Measurements from ENCODE around the gene ANKFN1. TPM values are rescaled to one million over a fixed set of nuclear protein-coding genes. Genes with fewer than 3 reads are reported as not detected.

The ANKFN1 gene
- total and polyA plus RNA-seq, 8 donors = 0.05 to 0.20 (median 0.12) TPM; not detected in 4

DNA sequence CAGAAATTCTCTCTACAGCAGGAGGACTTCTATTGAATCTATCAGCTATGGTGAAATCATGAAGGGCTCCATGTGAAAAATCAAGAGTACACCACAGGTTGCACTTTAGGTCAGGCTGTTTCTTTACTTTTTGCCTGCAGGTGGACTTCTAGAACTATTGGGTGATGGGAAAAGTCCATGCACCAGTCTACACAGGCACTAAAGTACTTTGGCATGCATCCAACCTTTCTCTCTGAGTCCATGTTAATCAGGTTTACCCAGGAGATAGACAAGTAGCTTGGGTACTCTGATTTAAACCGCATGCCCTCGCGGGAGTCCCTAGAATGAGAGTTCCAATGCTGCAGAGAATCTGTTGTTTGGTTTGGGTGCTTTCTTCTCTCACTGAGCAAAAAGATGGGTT, 9.1 kb upstream of the ANKFN1 start:
- 20 to 37% methylated on average over 3 of the region's 3 CpGs for WGBS, 2 donors
- no peaks in the 10 kb centered on the region for H3K9me3 ChIP-seq
- H3K27ac ChIP-seq = no peak overlapping the region
- no peak for DNase-seq
- no peak overlapping the region for H3K4me3 ChIP-seq
- TF ChIP-seq, protein P1, sequence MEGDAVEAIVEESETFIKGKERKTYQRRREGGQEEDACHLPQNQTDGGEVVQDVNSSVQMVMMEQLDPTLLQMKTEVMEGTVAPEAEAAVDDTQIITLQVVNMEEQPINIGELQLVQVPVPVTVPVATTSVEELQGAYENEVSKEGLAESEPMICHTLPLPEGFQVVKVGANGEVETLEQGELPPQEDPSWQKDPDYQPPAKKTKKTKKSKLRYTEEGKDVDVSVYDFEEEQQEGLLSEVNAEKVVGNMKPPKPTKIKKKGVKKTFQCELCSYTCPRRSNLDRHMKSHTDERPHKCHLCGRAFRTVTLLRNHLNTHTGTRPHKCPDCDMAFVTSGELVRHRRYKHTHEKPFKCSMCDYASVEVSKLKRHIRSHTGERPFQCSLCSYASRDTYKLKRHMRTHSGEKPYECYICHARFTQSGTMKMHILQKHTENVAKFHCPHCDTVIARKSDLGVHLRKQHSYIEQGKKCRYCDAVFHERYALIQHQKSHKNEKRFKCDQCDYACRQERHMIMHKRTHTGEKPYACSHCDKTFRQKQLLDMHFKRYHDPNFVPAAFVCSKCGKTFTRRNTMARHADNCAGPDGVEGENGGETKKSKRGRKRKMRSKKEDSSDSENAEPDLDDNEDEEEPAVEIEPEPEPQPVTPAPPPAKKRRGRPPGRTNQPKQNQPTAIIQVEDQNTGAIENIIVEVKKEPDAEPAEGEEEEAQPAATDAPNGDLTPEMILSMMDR (IDR thresholded peaks at IDR 0.05) = no peak
- no peak for ATAC-seq
- no peak for FAIRE-seq
- intact Hi-C loops (cut with DNase I) = no loop called here
- H3K4me1 ChIP-seq = no peaks in the 10 kb centered on the region
- H3K36me3 ChIP-seq = no peaks in the 10 kb centered on the region
- no peaks in the 10 kb centered on the region for H3K27me3 ChIP-seq

DNA sequence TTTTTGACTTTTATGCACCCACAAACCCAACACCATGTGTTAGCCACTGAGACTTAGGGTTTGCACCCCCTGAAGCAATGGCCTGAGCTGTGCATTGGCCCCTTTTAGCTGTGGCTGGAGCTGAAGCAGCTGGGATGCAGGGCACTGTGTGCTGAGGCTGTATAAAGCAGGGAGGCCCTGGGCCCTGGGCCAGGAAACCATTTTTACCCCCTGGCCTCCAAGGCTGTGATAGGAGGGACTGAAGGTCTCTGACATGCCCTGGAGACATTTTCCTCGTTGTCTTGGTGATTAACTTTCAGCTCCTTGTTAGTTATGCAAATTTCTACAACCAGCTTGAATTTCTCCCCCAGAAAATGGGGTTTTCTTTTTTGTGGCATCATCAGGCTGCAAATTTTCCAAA, 6.7 kb upstream of the ANKFN1 start:
- DNase-seq (no peak), FAIRE-seq (no peak), ATAC-seq (no peak)
- H3K4me3 ChIP-seq = no peak overlapping the region
- TF ChIP-seq, protein P1 (IDR thresholded peaks at IDR 0.05) = no peak
- H3K27me3 ChIP-seq = no peaks in the 10 kb centered on the region
- H3K4me1 ChIP-seq = no peaks in the 10 kb centered on the region
- no peaks in the 10 kb centered on the region for H3K36me3 ChIP-seq
- WGBS, 2 donors = 50 to 74% methylated on average over 1 of the region's 1 CpG
- H3K27ac ChIP-seq = no peak overlapping the region
- H3K9me3 ChIP-seq = no peaks in the 10 kb centered on the region
- intact Hi-C loops (cut with DNase I) = no loop called here

DNA sequence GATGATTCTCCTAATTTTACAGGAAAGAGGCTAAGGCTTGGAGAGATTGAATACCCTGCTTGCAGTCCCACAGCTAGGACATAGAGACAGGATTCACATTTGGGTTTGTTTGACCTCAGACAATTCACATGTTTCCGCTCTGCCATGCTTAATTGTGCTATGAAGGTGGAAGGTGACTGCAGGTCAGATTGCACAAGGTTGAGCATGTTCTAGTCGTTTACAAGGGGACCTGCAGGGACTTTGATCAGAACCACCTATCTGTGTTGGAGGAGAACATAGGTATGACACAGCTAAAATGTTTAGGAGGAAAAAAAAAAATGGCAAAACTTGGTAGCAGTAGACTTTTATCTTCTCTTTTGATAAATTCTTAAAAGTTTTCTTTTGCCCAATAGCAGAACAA, 4.9 kb upstream of the ANKFN1 start:
- no peak for FAIRE-seq
- no peaks in the 10 kb centered on the region for H3K9me3 ChIP-seq
- no peak for DNase-seq
- no peaks in the 10 kb centered on the region for H3K4me1 ChIP-seq
- no peak for ATAC-seq
- intact Hi-C loops (cut with DNase I) = no loop called here
- no peaks in the 10 kb centered on the region for H3K36me3 ChIP-seq
- TF ChIP-seq, protein P1 (IDR thresholded peaks at IDR 0.05) = no peak
- 53 to 56% methylated on average over 2 of the region's 2 CpGs for WGBS, 2 donors
- H3K27ac ChIP-seq = no peak overlapping the region
- H3K4me3 ChIP-seq = no peak overlapping the region
- H3K27me3 ChIP-seq = no peaks in the 10 kb centered on the region

DNA sequence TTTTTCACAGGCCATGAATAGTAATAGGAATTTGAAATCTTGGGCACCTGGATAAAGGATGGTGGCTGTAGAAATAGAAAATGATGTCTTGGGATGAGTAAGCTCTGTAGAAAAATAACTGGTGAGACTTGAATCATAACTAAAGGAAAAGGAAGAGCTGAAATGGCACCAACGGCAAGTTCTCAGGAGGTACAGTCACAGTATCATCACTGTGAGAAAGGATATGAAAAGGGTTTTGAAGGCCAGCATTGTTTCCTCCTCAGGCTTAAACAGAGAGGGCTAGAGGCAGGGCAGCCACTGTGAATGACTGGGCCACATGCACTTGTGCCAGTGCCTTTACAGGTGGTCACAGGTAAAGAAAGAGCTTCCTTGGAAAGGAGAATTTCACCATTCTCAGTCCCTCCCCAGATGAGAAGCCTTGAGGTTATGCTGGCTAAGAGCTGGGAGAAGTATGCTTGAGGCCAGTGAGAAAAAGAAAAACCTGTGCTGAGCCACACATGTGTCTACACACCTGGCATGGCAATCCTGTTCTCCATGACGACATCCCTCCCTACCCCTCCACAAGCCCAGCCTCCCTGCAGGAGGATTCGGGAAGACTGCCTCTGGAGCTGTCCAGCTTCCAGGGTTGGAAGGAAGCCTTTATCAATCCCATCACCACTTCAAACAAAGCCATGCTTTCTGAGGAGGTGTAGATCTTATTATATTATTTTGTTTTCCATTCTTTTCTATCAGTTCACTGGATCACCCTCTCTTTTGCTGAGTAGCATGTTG, 3.8 kb upstream of the ANKFN1 start:
- intact Hi-C loops (cut with DNase I) = no loop called here
- Histone ChIP-seq H3K36me3 (no peaks in the 10 kb centered on the region), H3K27ac (no peak overlapping the region), H3K4me1 (no peaks in the 10 kb centered on the region), H3K4me3 (no peak overlapping the region), H3K9me3 (no peaks in the 10 kb centered on the region), H3K27me3 (no peaks in the 10 kb centered on the region)
- ATAC-seq (peak; percentile 34 to 64 (median 57)), FAIRE-seq (no peak), DNase-seq (peak in 1 of 6 donors; percentile 7)
- TF ChIP-seq, protein P1 (IDR thresholded peaks at IDR 0.05) = no peak
- WGBS, 2 donors = 53 to 56% methylated on average over 3 of the region's 3 CpGs

DNA sequence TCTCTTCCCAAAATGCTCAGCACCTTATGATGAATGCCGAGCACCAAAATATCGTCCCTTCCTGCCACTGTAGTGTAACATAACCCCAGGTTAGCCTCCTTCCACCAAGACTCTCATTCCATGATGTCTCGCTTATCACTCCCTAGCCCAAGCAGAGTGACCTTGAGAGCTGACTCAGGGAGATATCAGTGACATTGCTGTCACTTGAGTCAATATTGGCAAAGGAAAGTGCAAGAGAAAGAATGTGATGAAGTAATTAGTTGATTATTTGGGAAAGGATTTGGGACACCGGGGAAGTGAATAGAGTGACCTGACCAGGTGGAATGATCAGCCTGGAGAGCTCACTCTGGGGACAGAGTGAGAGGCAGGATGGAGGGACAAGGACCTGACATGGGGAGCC, 2.6 kb upstream of the ANKFN1 start:
- ATAC-seq = peak in 2 of 4 donors; percentile 39 to 41
- no peak overlapping the region for H3K4me3 ChIP-seq
- no peaks in the 10 kb centered on the region for H3K27me3 ChIP-seq
- no peaks in the 10 kb centered on the region for H3K4me1 ChIP-seq
- no peaks in the 10 kb centered on the region for H3K36me3 ChIP-seq
- no peak overlapping the region for H3K27ac ChIP-seq
- FAIRE-seq = no peak
- H3K9me3 ChIP-seq = no peaks in the 10 kb centered on the region
- no peak for DNase-seq
- WGBS, 2 donors = 51 to 64% methylated on average over 4 of the region's 4 CpGs
- intact Hi-C loops (cut with DNase I) = no loop called here
- TF ChIP-seq, protein P1 (IDR thresholded peaks at IDR 0.05) = no peak
